CD8-positive, alpha-beta memory T cell (primary cell): Measurements from ENCODE around the gene CNGA2. TPM values are rescaled to one million over a fixed set of nuclear protein-coding genes. Genes with fewer than 3 reads are reported as not detected.

ENCODE experiments used
- CTCF ChIA-PET: fragments of 350-600 bp; sonication (Branson Sonifier 250); formaldehyde crosslinking; loops from one replicate; lab custom pipeline; 2021; ENCODE audit warnings: antibody characterized with exemption; lab: Charles Lee
- POLR2A ChIA-PET: fragments of 350-600 bp; sonication (Branson Sonifier 250); formaldehyde crosslinking; loops from one replicate; lab custom pipeline; 2021; ENCODE audit warnings: antibody characterized with exemption; lab: Charles Lee
- DNase-seq, 5 donors: peaks; one replicate each; pipeline versions ENCODE4 v3.0.0 to v3.0.0-alpha.2; 2020 to 2022; ENCODE audit warnings: mixed read lengths in 1 of 5
- H3K27ac ChIP-seq: one replicate; pipeline ENCODE4 v1.7.0; 2013; ENCODE audit warnings: low read depth, mild to moderate bottlenecking, low read length, moderate library complexity
- H3K27me3 ChIP-seq: 2 replicates; pipeline ENCODE4 v1.7.0; 2013; ENCODE audit warnings: low read length, mild to moderate bottlenecking; ENCODE audit not compliant: insufficient read depth, poor library complexity, severe bottlenecking
- H3K36me3 ChIP-seq: 2 replicates; pipeline ENCODE4 v1.7.0; 2013; ENCODE audit warnings: mild to moderate bottlenecking, low read length, moderate library complexity; ENCODE audit not compliant: insufficient read depth
- H3K4me1 ChIP-seq: 2 replicates; pipeline ENCODE4 v1.7.0; 2013; ENCODE audit warnings: mild to moderate bottlenecking, low read length, moderate library complexity; ENCODE audit not compliant: insufficient read depth
- H3K4me3 ChIP-seq: 2 replicates; pipeline ENCODE4 v1.7.0; 2013; ENCODE audit warnings: mild to moderate bottlenecking, low read length
- H3K9me3 ChIP-seq: 2 replicates; pipeline ENCODE4 v1.7.0; 2013; ENCODE audit warnings: mild to moderate bottlenecking, low read length
- H3K27ac Mint-ChIP-seq, 8 donors: one replicate each; pipeline ENCODE4 v1.8.0; 2020 to 2021; ENCODE audit warnings: mixed read lengths in 8 of 8, mild to moderate bottlenecking in 6 of 8, inconsistent platforms in 3 of 8, moderate library complexity in 3 of 8
- H3K27me3 Mint-ChIP-seq, 2 donors: one replicate each; pipeline ENCODE4 v1.8.0; 2020 to 2021; ENCODE audit warnings: mixed read lengths in 2 of 2, mild to moderate bottlenecking in 1 of 2, moderate library complexity in 1 of 2
- H3K36me3 Mint-ChIP-seq, 3 donors: one replicate each; pipeline ENCODE4 v1.8.0; 2020 to 2021; ENCODE audit warnings: mixed read lengths in 3 of 3, inconsistent platforms in 1 of 3, mild to moderate bottlenecking in 1 of 3
- H3K4me1 Mint-ChIP-seq, 3 donors: one replicate each; pipeline ENCODE4 v1.8.0; 2020 to 2021; ENCODE audit warnings: mixed read lengths in 3 of 3, inconsistent platforms in 1 of 3, mild to moderate bottlenecking in 1 of 3
- H3K4me3 Mint-ChIP-seq, 7 donors: one replicate each; pipeline ENCODE4 v1.8.0; 2020 to 2021; ENCODE audit warnings: mixed read lengths in 7 of 7, mild to moderate bottlenecking in 6 of 7, moderate library complexity in 4 of 7, inconsistent platforms in 2 of 7
- H3K9me3 Mint-ChIP-seq, 5 donors: one replicate each; pipeline ENCODE4 v1.8.0; 2020 to 2022; ENCODE audit warnings: mixed read lengths in 5 of 5, mild to moderate bottlenecking in 3 of 5, moderate library complexity in 2 of 5, inconsistent platforms in 1 of 5
- polyA plus RNA-seq: library from polyadenylated mRNA; unstranded; fragments of 300-500 nt; fragmentation: Illumina TruSeq; gene quantifications from one replicate; pipeline ENCODE4 v1.2.3, GENCODE V29; 2021
- total RNA-seq, 2 experiments: library from RNA; stranded (reverse); gene quantifications; one replicate each; pipeline ENCODE4 v1.2.3, GENCODE V29; 2021

CNGA2 gene
- total and polyA plus RNA-seq, 3 experiments from 2014 or later = not detected

DNA sequence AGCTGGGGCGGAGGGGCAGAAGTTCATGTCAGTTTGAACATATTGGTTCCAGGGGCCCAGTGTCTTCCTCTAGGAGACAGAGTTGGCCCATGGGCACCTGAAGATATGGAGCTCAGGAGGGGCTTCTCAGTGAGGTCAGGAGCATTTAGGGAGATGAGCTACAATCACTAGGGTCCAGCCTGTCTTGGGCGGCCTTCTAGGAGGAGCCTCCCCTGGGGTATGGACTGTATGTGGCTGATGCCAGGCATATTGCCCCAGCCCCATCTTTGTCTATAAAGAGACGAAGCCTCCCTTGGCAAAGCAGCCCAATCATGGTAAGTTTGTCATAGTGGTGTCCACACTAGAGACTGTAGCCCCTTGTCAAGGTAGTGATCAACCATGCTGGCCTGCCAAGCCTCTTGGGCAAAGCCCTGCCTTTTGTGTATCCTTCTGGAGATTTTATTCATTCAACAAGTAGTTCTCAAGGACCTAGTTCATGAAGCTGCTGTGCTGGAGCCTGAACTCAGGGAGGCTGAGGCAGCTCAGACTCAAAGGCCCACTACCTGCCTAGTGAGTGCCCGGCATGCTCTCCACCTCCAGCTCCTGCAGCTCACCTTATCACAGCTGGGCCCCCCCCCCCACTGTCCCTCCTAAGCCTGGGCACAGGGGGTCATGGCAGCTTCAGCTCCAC lies 5.4 kb upstream of the CNGA2 start:
- H3K4me1 ChIP-seq = no peaks in the 10 kb centered on the region
- CTCF ChIA-PET = no interaction called here
- H3K36me3 ChIP-seq = no peaks in the 10 kb centered on the region
- no peak overlapping the region for H3K27ac Mint-ChIP-seq
- DNase-seq = no peak
- H3K9me3 Mint-ChIP-seq = no peaks in the 10 kb centered on the region
- no peak overlapping the region for H3K4me3 Mint-ChIP-seq
- no peak overlapping the region for H3K27ac ChIP-seq
- POLR2A ChIA-PET = no interaction called here
- H3K36me3 Mint-ChIP-seq = no peaks in the 10 kb centered on the region
- no peaks in the 10 kb centered on the region for H3K27me3 ChIP-seq
- H3K27me3 Mint-ChIP-seq = peaks cover 4 to 20% of the 10 kb centered on the region in 2 donors
- no peaks in the 10 kb centered on the region for H3K9me3 ChIP-seq
- no peak overlapping the region for H3K4me3 ChIP-seq
- H3K4me1 Mint-ChIP-seq = no peaks in the 10 kb centered on the region

DNA sequence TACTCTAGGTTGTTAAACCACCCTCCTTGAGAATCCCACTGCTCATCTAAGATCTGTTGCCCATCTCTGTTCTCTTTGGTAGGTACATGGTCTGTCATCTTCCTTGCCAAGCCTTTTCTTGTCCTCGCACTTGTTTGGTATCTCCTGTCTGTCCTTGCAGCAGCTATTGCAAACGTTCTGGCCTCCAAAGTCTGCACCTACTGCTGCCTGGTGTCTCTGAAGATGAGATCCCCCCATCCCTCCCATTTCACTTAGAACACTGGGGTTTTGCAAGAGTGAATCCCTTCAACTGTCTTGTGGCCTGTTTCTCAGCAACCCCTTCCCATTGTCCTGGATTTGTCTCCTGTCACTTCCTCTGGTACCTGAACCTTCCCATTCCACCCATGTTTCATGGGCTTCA lies 673 bp downstream of the CNGA2 start:
- ChIA-PET POLR2A (no interaction called here), CTCF (no interaction called here)
- no peaks in the 10 kb centered on the region for H3K36me3 Mint-ChIP-seq
- Histone ChIP-seq H3K27ac (no peak overlapping the region), H3K4me1 (no peaks in the 10 kb centered on the region), H3K4me3 (no peak overlapping the region), H3K9me3 (no peaks in the 10 kb centered on the region), H3K36me3 (no peaks in the 10 kb centered on the region), H3K27me3 (no peaks in the 10 kb centered on the region)
- H3K27me3 Mint-ChIP-seq = peaks cover 6 to 13% of the 10 kb centered on the region in 2 donors
- H3K4me1 Mint-ChIP-seq = no peaks in the 10 kb centered on the region
- DNase-seq = no peak
- H3K27ac Mint-ChIP-seq = no peak overlapping the region
- no peaks in the 10 kb centered on the region for H3K9me3 Mint-ChIP-seq
- H3K4me3 Mint-ChIP-seq = no peak overlapping the region

DNA sequence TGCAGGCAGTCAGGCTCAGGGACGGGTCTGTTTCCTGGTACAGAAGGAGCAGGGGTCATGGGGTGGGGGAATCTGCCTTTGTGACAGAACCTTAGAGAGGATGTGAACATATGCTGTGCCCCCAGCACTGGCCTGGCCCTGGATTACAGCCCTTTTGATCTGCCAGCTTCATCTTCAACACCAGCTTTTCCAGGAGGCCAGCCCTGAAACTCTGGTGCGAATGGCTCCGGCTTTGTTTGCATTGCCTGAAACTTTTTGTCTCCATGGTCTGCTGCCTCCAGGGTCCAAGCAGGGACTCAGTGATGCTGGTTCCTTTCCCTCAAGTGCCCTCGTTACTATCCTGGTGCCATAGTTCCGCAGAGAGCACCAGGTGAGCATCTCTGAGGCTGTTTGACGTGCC lies 2.1 kb downstream of the CNGA2 start:
- H3K4me3 Mint-ChIP-seq = no peak overlapping the region
- Histone ChIP-seq H3K27ac (no peak overlapping the region), H3K27me3 (no peaks in the 10 kb centered on the region), H3K4me3 (no peak overlapping the region), H3K4me1 (no peaks in the 10 kb centered on the region), H3K36me3 (no peaks in the 10 kb centered on the region), H3K9me3 (no peaks in the 10 kb centered on the region)
- H3K36me3 Mint-ChIP-seq = no peaks in the 10 kb centered on the region
- H3K27me3 Mint-ChIP-seq = peaks cover 6 to 13% of the 10 kb centered on the region in 2 donors
- POLR2A ChIA-PET = no interaction called here
- H3K4me1 Mint-ChIP-seq = no peaks in the 10 kb centered on the region
- no peak for DNase-seq
- no peaks in the 10 kb centered on the region for H3K9me3 Mint-ChIP-seq
- CTCF ChIA-PET = no interaction called here
- H3K27ac Mint-ChIP-seq = no peak overlapping the region

DNA sequence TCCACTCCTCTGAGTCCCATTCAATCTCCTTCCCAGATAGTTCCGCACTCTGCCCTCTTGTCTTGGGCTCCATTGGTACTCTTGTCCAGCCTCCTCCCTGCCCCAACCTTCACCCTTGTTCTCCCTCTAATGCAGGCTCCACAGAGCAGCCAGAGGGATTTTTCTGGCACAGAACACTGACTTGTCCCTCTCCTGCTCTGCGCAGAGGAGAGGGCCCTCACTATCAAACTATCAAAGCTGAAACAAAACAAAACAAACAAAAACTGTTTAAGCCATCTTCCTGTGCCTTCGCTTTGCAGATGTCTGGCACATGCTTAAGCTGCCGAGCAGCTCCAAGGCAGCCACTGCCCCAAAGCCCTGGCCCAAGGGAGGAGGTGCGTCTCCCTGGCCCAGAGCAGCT lies 2.9 kb downstream of the CNGA2 start:
- ChIA-PET CTCF (no interaction called here), POLR2A (no interaction called here)

DNA sequence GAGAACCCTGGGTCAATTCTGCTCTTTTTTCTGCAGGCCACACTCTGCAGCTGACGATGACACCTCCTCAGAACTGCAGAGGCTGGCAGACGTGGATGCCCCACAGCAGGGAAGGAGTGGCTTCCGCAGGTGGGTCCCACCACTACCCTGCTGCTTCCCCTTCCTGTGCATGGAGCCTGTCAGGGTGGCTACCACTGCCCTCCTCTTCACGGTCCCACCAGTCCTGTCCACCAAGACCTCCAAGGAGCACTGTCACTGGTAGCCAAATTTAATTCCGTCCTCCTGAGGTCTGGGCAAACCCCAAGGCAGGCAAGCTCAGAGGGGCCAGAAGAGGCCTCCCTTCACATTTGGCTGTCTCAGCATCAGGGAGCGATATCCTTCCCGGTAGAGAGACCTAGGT lies 4.2 kb downstream of the CNGA2 start:
- H3K27ac ChIP-seq = no peak overlapping the region
- H3K4me1 ChIP-seq = no peaks in the 10 kb centered on the region
- H3K27me3 ChIP-seq = no peaks in the 10 kb centered on the region
- H3K9me3 Mint-ChIP-seq = no peaks in the 10 kb centered on the region
- H3K36me3 ChIP-seq = no peaks in the 10 kb centered on the region
- peak overlapping the region in 1 of 8 donors; percentile 41 for H3K27ac Mint-ChIP-seq
- H3K9me3 ChIP-seq = no peaks in the 10 kb centered on the region
- DNase-seq = no peak
- no peak overlapping the region for H3K4me3 ChIP-seq
- ChIA-PET CTCF (no interaction called here), POLR2A (no interaction called here)
- no peaks in the 10 kb centered on the region for H3K36me3 Mint-ChIP-seq
- H3K4me1 Mint-ChIP-seq = no peaks in the 10 kb centered on the region
- peaks cover 4 to 14% of the 10 kb centered on the region in 2 donors for H3K27me3 Mint-ChIP-seq
- H3K4me3 Mint-ChIP-seq = no peak overlapping the region

More for the DNA sequence above, 2.9 kb downstream of the CNGA2 start:
- no peak overlapping the region for H3K4me3 ChIP-seq
- H3K27me3 ChIP-seq = no peaks in the 10 kb centered on the region
- Mint-ChIP-seq H3K27ac (peak overlapping the region in 1 of 8 donors; percentile 8), H3K27me3 (peaks cover 5 to 14% of the 10 kb centered on the region in 2 donors), H3K9me3 (no peaks in the 10 kb centered on the region), H3K4me3 (no peak overlapping the region), H3K36me3 (no peaks in the 10 kb centered on the region), H3K4me1 (no peaks in the 10 kb centered on the region)
- H3K4me1 ChIP-seq = no peaks in the 10 kb centered on the region
- no peaks in the 10 kb centered on the region for H3K36me3 ChIP-seq
- H3K27ac ChIP-seq = no peak overlapping the region
- no peak for DNase-seq
- no peaks in the 10 kb centered on the region for H3K9me3 ChIP-seq

DNA sequence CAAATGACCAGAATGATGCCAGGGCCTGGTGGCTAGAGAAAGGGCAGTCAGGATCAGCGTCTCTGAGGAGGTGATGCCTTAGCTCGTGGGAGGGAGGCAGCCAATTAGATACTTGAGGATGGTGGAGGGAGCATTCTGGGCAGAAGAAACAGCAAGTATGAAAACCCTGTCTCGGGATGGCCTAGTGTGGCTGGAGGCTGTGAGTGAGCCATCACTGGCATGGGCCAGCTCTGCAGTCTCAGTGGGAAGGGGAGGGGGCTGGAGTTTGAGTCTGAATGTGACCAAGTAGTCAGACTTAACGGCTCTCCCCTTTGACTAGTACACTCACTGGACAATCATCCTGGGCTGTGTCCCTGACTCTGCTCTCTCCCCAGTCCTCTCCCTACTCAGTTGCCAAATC lies 7.1 kb downstream of the CNGA2 start:
- H3K27me3 Mint-ChIP-seq = peaks cover 0 to 9% of the 10 kb centered on the region in 2 donors
- ChIA-PET CTCF (no interaction called here), POLR2A (no interaction called here)
- H3K4me3 Mint-ChIP-seq = no peak overlapping the region
- no peaks in the 10 kb centered on the region for H3K27me3 ChIP-seq
- H3K4me3 ChIP-seq = no peak overlapping the region
- H3K36me3 Mint-ChIP-seq = no peaks in the 10 kb centered on the region
- no peaks in the 10 kb centered on the region for H3K36me3 ChIP-seq
- H3K4me1 ChIP-seq = no peaks in the 10 kb centered on the region
- H3K27ac Mint-ChIP-seq = no peak overlapping the region
- H3K27ac ChIP-seq = no peak overlapping the region
- H3K9me3 Mint-ChIP-seq = no peaks in the 10 kb centered on the region
- H3K9me3 ChIP-seq = no peaks in the 10 kb centered on the region
- DNase-seq = no peak
- no peaks in the 10 kb centered on the region for H3K4me1 Mint-ChIP-seq

DNA sequence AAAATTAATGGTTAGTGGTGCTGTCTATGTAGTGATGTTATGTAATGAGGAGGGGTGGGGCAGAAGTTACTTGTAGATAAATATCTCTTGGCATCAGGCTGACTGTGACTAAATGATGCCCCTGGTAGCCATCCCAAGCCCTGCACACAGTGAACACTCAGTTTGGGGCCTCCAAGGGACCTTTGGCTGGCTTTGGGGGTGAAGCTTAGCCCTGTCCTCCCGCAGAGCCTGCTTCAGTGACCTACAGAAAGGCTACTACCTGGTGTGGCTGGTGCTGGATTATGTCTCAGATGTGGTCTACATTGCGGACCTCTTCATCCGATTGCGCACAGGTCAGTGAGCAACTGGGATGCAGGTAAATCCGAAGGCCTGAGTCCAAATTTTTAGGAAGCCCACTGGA lies 7.8 kb downstream of the CNGA2 start:
- H3K9me3 Mint-ChIP-seq = no peaks in the 10 kb centered on the region
- H3K36me3 Mint-ChIP-seq = no peaks in the 10 kb centered on the region
- H3K27me3 Mint-ChIP-seq = peaks cover 0 to 7% of the 10 kb centered on the region in 2 donors
- CTCF ChIA-PET = no interaction called here
- Histone ChIP-seq H3K4me1 (no peaks in the 10 kb centered on the region), H3K27me3 (no peaks in the 10 kb centered on the region), H3K9me3 (no peaks in the 10 kb centered on the region), H3K36me3 (no peaks in the 10 kb centered on the region), H3K27ac (no peak overlapping the region), H3K4me3 (no peak overlapping the region)
- POLR2A ChIA-PET = no interaction called here
- no peak overlapping the region for H3K27ac Mint-ChIP-seq
- H3K4me1 Mint-ChIP-seq = no peaks in the 10 kb centered on the region
- H3K4me3 Mint-ChIP-seq = no peak overlapping the region
- no peak for DNase-seq

DNA sequence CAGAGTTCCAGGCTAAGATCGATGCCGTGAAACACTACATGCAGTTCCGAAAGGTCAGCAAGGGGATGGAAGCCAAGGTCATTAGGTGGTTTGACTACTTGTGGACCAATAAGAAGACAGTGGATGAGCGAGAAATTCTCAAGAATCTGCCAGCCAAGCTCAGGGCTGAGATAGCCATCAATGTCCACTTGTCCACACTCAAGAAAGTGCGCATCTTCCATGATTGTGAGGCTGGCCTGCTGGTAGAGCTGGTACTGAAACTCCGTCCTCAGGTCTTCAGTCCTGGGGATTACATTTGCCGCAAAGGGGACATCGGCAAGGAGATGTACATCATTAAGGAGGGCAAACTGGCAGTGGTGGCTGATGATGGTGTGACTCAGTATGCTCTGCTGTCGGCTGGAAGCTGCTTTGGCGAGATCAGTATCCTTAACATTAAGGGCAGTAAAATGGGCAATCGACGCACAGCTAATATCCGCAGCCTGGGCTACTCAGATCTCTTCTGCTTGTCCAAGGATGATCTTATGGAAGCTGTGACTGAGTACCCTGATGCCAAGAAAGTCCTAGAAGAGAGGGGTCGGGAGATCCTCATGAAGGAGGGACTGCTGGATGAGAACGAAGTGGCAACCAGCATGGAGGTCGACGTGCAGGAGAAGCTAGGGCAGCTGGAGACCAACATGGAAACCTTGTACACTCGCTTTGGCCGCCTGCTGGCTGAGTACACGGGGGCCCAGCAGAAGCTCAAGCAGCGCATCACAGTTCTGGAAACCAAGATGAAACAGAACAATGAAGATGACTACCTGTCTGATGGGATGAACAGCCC lies 9.3 kb downstream of the CNGA2 start:
- no peak overlapping the region for H3K27ac ChIP-seq
- no peaks in the 10 kb centered on the region for H3K9me3 ChIP-seq
- H3K4me3 ChIP-seq = no peak overlapping the region
- Mint-ChIP-seq H3K4me1 (no peaks in the 10 kb centered on the region), H3K27me3 (peaks cover 0 to 5% of the 10 kb centered on the region in 2 donors), H3K36me3 (no peaks in the 10 kb centered on the region), H3K4me3 (no peak overlapping the region), H3K27ac (no peak overlapping the region), H3K9me3 (no peaks in the 10 kb centered on the region)
- POLR2A ChIA-PET = no interaction called here
- no peaks in the 10 kb centered on the region for H3K36me3 ChIP-seq
- CTCF ChIA-PET = no interaction called here
- no peaks in the 10 kb centered on the region for H3K4me1 ChIP-seq
- DNase-seq = no peak
- no peaks in the 10 kb centered on the region for H3K27me3 ChIP-seq
